Stimulated activated memory B cell treated with anti-CD40 and anti-IgM and Interleukin-4, amounts not matched to agents 10 μg/mL and 1 μg/mL and 100 μg/mL, for 72 hours (primary cell): Measurements from ENCODE around the gene SYNRG.

Experiments
- ATAC-seq: fragments of 150-1000 bp; cut with Tn5 transposase; 2 replicates; pipeline ENCODE4 v1.10.0; 2021
- H3K27ac Mint-ChIP-seq: one replicate; pipeline ENCODE4 v1.8.0; 2022; ENCODE audit warnings: mild to moderate bottlenecking, mixed read lengths
- H3K27me3 Mint-ChIP-seq: one replicate; pipeline ENCODE4 v1.8.0; 2022; ENCODE audit warnings: mixed read lengths
- H3K36me3 Mint-ChIP-seq: one replicate; pipeline ENCODE4 v1.8.0; 2022; ENCODE audit warnings: mixed read lengths
- H3K4me1 Mint-ChIP-seq: one replicate; pipeline ENCODE4 v1.8.0; 2022; ENCODE audit warnings: mixed read lengths
- H3K4me3 Mint-ChIP-seq: one replicate; pipeline ENCODE4 v1.8.0; 2022; ENCODE audit warnings: mild to moderate bottlenecking, moderate library complexity, mixed read lengths
- H3K9me3 Mint-ChIP-seq: one replicate; pipeline ENCODE4 v1.8.0; 2022; ENCODE audit warnings: mixed read lengths

The SYNRG gene

GRCh38 chr17:37568350-37569053, 40.7 kb downstream of the SYNRG start:
- H3K4me1 Mint-ChIP-seq = no peaks in the 10 kb centered on the region
- no peaks in the 10 kb centered on the region for H3K9me3 Mint-ChIP-seq
- H3K27ac Mint-ChIP-seq = peak overlapping the region; percentile 66
- no peaks in the 10 kb centered on the region for H3K27me3 Mint-ChIP-seq
- no peak overlapping the region for H3K4me3 Mint-ChIP-seq
- no peak for ATAC-seq
- H3K36me3 Mint-ChIP-seq = peaks cover 66% of the 10 kb centered on the region

- no peak overlapping the region for H3K4me3 Mint-ChIP-seq
Observed at GRCh38 chr17:37567538-37567937, 41.7 kb downstream of the SYNRG start.

GRCh38 chr17:37567137-37567536, 42.1 kb downstream of the SYNRG start:
- Mint-ChIP-seq H3K4me1 (no peaks in the 10 kb centered on the region), H3K27me3 (no peaks in the 10 kb centered on the region), H3K4me3 (no peak overlapping the region), H3K9me3 (no peaks in the 10 kb centered on the region), H3K36me3 (peaks cover 57% of the 10 kb centered on the region), H3K27ac (no peak overlapping the region)
- ATAC-seq = no peak

More at GRCh38 chr17:37567538-37567937, 41.7 kb downstream of the SYNRG start:
- Mint-ChIP-seq H3K27ac (no peak overlapping the region), H3K9me3 (no peaks in the 10 kb centered on the region), H3K27me3 (no peaks in the 10 kb centered on the region), H3K4me1 (no peaks in the 10 kb centered on the region), H3K36me3 (peaks cover 57% of the 10 kb centered on the region)
- ATAC-seq = no peak

GRCh38 chr17:37564252-37564651, 45.0 kb downstream of the SYNRG start:
- no peak for ATAC-seq
- Mint-ChIP-seq H3K36me3 (peaks cover 64% of the 10 kb centered on the region), H3K4me1 (no peaks in the 10 kb centered on the region), H3K27me3 (no peaks in the 10 kb centered on the region), H3K27ac (no peak overlapping the region), H3K9me3 (no peaks in the 10 kb centered on the region), H3K4me3 (no peak overlapping the region)

- H3K4me1 Mint-ChIP-seq = no peaks in the 10 kb centered on the region
- no peak for ATAC-seq
Observed at GRCh38 chr17:37562016-37562745, 47.0 kb downstream of the SYNRG start.

DNA sequence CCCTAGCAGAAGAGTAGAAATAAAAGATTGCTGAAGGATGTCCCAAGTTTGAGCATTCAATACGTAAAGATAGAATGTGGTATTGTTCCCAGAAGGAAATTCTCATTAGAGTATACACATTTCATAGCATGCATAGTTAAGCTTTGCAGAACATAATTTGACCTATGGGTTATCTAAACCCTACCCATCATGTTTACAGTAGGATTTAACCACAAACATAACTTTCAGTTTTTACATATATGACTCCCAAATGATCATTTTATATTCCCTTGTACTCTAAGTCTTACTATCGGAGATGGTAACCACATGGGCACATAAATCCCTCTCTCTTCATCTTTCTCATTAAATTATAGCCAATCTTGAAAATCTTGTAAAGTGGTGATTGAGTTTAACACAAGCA, 50.9 kb downstream of the SYNRG start:
- no peak overlapping the region for H3K4me3 Mint-ChIP-seq
- H3K9me3 Mint-ChIP-seq = no peaks in the 10 kb centered on the region
- H3K27me3 Mint-ChIP-seq = no peaks in the 10 kb centered on the region
- H3K36me3 Mint-ChIP-seq = peaks cover 38% of the 10 kb centered on the region
- no peak for ATAC-seq
- no peaks in the 10 kb centered on the region for H3K4me1 Mint-ChIP-seq
- no peak overlapping the region for H3K27ac Mint-ChIP-seq

More at GRCh38 chr17:37562016-37562745, 47.0 kb downstream of the SYNRG start:
- H3K27ac Mint-ChIP-seq = no peak overlapping the region
- H3K9me3 Mint-ChIP-seq = no peaks in the 10 kb centered on the region
- H3K27me3 Mint-ChIP-seq = no peaks in the 10 kb centered on the region
- H3K36me3 Mint-ChIP-seq = peaks cover 62% of the 10 kb centered on the region
- no peak overlapping the region for H3K4me3 Mint-ChIP-seq

DNA sequence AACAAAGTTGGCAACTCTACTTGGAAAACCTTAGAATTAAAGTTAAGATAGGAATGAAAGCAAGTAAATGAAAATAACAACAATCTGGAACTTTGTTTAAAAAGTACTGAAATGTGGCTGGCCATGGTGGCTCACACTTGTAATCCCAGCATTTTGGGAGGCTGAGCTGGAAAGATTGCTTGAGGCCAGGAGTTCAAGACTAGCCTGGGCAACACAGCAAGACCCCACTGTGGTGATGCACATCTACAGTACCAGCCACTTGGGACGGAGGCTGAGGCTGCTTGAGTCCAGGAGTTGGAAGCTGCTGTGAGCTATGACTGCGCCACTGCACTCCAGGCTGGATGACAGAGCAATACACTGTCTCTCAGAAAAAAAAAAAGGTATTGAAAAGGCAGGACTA, 51.7 kb downstream of the SYNRG start:
- Mint-ChIP-seq H3K9me3 (no peaks in the 10 kb centered on the region), H3K4me1 (peaks cover 8% of the 10 kb centered on the region), H3K27me3 (no peaks in the 10 kb centered on the region), H3K36me3 (peaks cover 45% of the 10 kb centered on the region), H3K4me3 (no peak overlapping the region), H3K27ac (no peak overlapping the region)
- no peak for ATAC-seq

DNA sequence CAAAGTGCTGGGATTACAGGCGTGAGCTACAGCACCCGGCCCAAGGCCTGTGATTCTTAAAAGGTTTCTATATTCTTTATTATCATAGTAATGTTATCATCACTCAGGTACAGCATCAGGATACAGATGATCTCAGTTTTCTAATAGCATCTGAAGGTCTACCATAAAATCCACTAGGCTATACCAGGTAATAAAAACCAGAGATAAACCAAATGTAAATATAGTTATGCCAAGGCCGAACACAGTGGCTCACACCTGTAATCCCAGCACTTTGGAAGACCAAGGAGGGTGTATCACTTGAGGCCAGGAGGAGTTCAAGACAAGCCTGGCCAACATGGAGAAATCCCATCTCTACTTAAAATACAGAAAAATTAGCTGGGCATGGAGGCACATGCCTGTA, 53.8 kb downstream of the SYNRG start:
- Mint-ChIP-seq H3K36me3 (peaks cover 52% of the 10 kb centered on the region), H3K9me3 (no peaks in the 10 kb centered on the region), H3K27ac (no peak overlapping the region)

GRCh38 chr17:37553401-37553966, 55.7 kb downstream of the SYNRG start:
- Mint-ChIP-seq H3K27me3 (no peaks in the 10 kb centered on the region), H3K36me3 (peaks cover 44% of the 10 kb centered on the region), H3K9me3 (no peaks in the 10 kb centered on the region), H3K4me1 (peaks cover 35% of the 10 kb centered on the region), H3K27ac (peak overlapping the region; percentile 64), H3K4me3 (no peak overlapping the region)
- ATAC-seq = no peak

More for the DNA sequence above, 53.8 kb downstream of the SYNRG start:
- no peak overlapping the region for H3K4me3 Mint-ChIP-seq
- H3K4me1 Mint-ChIP-seq = peaks cover 29% of the 10 kb centered on the region
- H3K27me3 Mint-ChIP-seq = no peaks in the 10 kb centered on the region
- ATAC-seq = no peak

DNA sequence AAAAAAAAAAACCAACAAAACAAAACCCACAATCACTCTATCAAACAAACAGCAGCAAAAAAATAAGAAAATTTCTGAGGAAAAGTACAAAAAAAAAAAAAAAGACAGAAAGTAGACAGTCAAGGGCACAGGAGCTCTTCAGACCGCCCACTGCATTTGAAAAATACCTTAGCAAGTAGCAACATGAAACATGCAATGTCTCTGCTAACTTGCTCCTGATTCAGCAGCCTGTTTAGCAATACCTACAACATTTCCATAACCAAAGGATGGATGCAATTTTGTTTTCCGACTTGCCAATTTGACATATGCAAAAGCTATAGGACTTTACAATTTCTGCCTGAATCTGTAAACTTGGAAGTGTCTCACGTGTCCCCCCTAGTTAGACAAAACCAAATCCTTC, 57.4 kb downstream of the SYNRG start:
- peak overlapping the region; percentile 64 for H3K27ac Mint-ChIP-seq
- ATAC-seq = no peak
- H3K4me3 Mint-ChIP-seq = no peak overlapping the region
- no peaks in the 10 kb centered on the region for H3K9me3 Mint-ChIP-seq
- H3K4me1 Mint-ChIP-seq = peaks cover 39% of the 10 kb centered on the region
- no peaks in the 10 kb centered on the region for H3K27me3 Mint-ChIP-seq
- peaks cover 33% of the 10 kb centered on the region for H3K36me3 Mint-ChIP-seq

GRCh38 chr17:37547986-37548385, 61.2 kb downstream of the SYNRG start:
- Mint-ChIP-seq H3K9me3 (no peaks in the 10 kb centered on the region), H3K27me3 (no peaks in the 10 kb centered on the region), H3K36me3 (peaks cover 30% of the 10 kb centered on the region), H3K4me3 (no peak overlapping the region), H3K4me1 (peaks cover 39% of the 10 kb centered on the region), H3K27ac (no peak overlapping the region)
- no peak for ATAC-seq

- Mint-ChIP-seq H3K27me3 (no peaks in the 10 kb centered on the region), H3K4me1 (peaks cover 22% of the 10 kb centered on the region), H3K36me3 (peaks cover 18% of the 10 kb centered on the region), H3K4me3 (no peak overlapping the region), H3K9me3 (no peaks in the 10 kb centered on the region), H3K27ac (no peak overlapping the region)
- ATAC-seq = no peak
Observed at GRCh38 chr17:37546302-37546701, 62.9 kb downstream of the SYNRG start.

DNA sequence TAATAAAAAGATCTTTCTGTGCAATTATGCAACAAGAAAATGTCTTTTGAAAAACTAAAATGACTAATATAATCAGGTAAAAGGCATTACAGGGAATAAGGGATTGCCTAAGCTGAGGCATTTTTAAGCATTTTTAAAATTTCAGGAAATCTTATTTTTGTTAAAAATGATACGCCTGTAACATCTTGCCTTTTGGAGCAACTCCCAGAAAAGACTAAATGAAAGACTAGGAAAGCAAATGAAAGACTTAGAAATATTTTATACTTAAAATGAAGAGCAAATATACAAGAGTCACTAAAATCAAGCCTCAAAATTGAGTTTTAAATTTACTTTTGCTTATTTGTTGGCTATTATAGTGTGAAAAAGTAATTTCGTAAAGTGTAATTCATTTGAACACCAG, 63.7 kb downstream of the SYNRG start:
- H3K27me3 Mint-ChIP-seq = no peaks in the 10 kb centered on the region
- peaks cover 21% of the 10 kb centered on the region for H3K36me3 Mint-ChIP-seq
- H3K4me3 Mint-ChIP-seq = no peak overlapping the region
- H3K4me1 Mint-ChIP-seq = peaks cover 14% of the 10 kb centered on the region
- no peak for ATAC-seq
- H3K27ac Mint-ChIP-seq = no peak overlapping the region
- no peaks in the 10 kb centered on the region for H3K9me3 Mint-ChIP-seq

- Mint-ChIP-seq H3K36me3 (peaks cover 30% of the 10 kb centered on the region), H3K27ac (no peak overlapping the region), H3K4me1 (peaks cover 7% of the 10 kb centered on the region), H3K4me3 (no peak overlapping the region), H3K9me3 (no peaks in the 10 kb centered on the region), H3K27me3 (no peaks in the 10 kb centered on the region)
- ATAC-seq = no peak
Observed at GRCh38 chr17:37543637-37544052, 65.6 kb downstream of the SYNRG start.

DNA sequence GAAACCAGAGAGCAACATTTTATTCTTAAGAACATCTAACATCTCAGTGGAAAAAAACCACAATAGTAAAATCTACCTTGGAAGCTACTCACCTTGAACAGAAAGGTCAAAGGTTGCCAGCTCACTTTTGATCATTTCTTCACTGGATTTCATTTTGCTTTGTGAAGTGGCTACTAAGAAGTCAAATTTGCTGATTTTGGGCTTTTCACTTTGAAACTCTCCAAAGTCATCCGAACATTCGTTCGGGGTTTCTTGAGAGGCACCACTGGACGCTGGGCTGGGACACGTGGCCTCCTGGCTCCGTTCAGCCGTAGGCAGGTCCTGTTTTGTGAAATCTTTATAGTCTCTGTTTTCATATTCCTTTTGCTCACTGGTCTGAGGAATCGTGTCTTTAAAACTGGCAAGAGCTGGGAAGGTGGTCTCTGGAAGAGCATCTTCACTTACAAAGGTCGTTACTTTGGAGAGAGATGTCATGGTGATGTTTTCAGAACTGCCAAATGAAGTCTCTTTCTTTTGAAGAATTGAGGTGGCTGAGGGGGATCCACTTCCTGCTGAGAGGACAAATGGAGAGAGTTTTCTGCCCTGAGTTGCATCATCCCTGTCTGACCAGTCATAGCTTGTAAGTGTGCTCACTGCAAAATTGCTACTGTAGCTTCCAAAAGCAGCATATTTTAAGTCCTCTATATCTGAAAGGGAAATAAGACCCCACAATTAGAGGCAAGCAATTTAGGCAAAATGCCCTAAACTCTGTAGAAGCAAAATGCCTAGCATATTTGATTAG, 67.1 kb downstream of the SYNRG start:
- ATAC-seq = no peak
- no peaks in the 10 kb centered on the region for H3K27me3 Mint-ChIP-seq
- H3K27ac Mint-ChIP-seq = no peak overlapping the region
- H3K9me3 Mint-ChIP-seq = no peaks in the 10 kb centered on the region
- H3K4me3 Mint-ChIP-seq = no peak overlapping the region
- H3K4me1 Mint-ChIP-seq = peaks cover 6% of the 10 kb centered on the region
- peaks cover 41% of the 10 kb centered on the region for H3K36me3 Mint-ChIP-seq
